Panc1 (cell line): ENCODE results near the gene TTC34.

Experiments
- CTCF ChIP-seq: fragments of 450-650 bp; IDR thresholded peaks from 2 replicates; pipeline ENCODE4 v1.5.1; 2017; ENCODE audit warnings: mild to moderate bottlenecking
- POLR2AphosphoS5 ChIP-seq: IDR thresholded peaks from 2 replicates; pipeline ENCODE4 v1.6.1; 2012; ENCODE audit warnings: mild to moderate bottlenecking, low read depth, low read length, moderate library complexity
- REST ChIP-seq, 2 experiments: IDR thresholded peaks; 2 replicates each; pipeline ENCODE4 v1.6.1; 2011 to 2012; ENCODE audit warnings: low read depth in 2 of 2, control low read depth in 1 of 2, low read length in 1 of 2, mild to moderate bottlenecking in 1 of 2, moderate library complexity in 1 of 2; ENCODE audit not compliant: insufficient read depth in 1 of 2
- SIN3A ChIP-seq: IDR thresholded peaks from 2 replicates; pipeline ENCODE4 v1.6.1; 2012; ENCODE audit warnings: low read depth, mild to moderate bottlenecking, low read length, moderate library complexity, borderline replicate concordance; ENCODE audit not compliant: insufficient read depth

GRCh38 chr1:2606396-2606880 is 195.1 kb downstream of the TTC34 start:
- TF ChIP-seq CTCF, result no peak
- no peak for TF ChIP-seq POLR2AphosphoS5
- no peak for TF ChIP-seq SIN3A
- no peak for TF ChIP-seq REST (IDR thresholded peaks at IDR 0.05; ENCODE audit: insufficient read depth in 1 of 2, low read depth in 2 of 2, low read length in 1 of 2)
